ENCODE data around the gene MYCBP.
"Not testable (repeated sequence)": the region's sequence is repeated elsewhere in the genome, so short reads cannot be mapped to it uniquely, and the experiment has no call there.

The MYCBP gene

GRCh38 chr1:38873027-38873969, at the start of gene MYCBP:
TSS of gene MYCBP (minus strand) at chr1:38873348. CDS start at chr1:38873305, 43 bp downstream.
- peak within 1 kb of the TSS; percentile 78 for H3K4me3 ChIP-seq (ENCODE audit: low read depth, low read length)
- DNase-seq (ENCODE audit: low read depth) = peak; percentile 87

GRCh38 chr1:38919130-38919529, 46.0 kb upstream of the MYCBP start:
- H3K4me3 ChIP-seq (ENCODE audit: low read depth, low read length) = no peak overlapping the region
- DNase-seq (ENCODE audit: low read depth) = no peak

- DNase-seq (ENCODE audit: low read depth) = no peak
- H3K4me3 ChIP-seq (ENCODE audit: low read depth, low read length) = no peak overlapping the region
Observed at GRCh38 chr1:38918568-38918967, 45.4 kb upstream of the MYCBP start.

GRCh38 chr1:38917772-38918171, 44.6 kb upstream of the MYCBP start:
- no peak overlapping the region for H3K4me3 ChIP-seq (ENCODE audit: low read depth, low read length)
- DNase-seq (ENCODE audit: low read depth) = no peak

GRCh38 chr1:38917337-38917736, 44.2 kb upstream of the MYCBP start:
- DNase-seq (ENCODE audit: low read depth) = no peak
- H3K4me3 ChIP-seq (ENCODE audit: low read depth, low read length) = no peak overlapping the region

- DNase-seq (ENCODE audit: low read depth) = no peak
Observed at GRCh38 chr1:38915352-38915948, 42.3 kb upstream of the MYCBP start.

GRCh38 chr1:38914908-38915307, 41.8 kb upstream of the MYCBP start:
- DNase-seq (ENCODE audit: low read depth); H3K4me3 ChIP-seq (ENCODE audit: low read depth, low read length): not testable (repeated sequence)

More at GRCh38 chr1:38915352-38915948, 42.3 kb upstream of the MYCBP start:
- H3K4me3 ChIP-seq (ENCODE audit: low read depth, low read length) = no peak overlapping the region

- no peak overlapping the region for H3K4me3 ChIP-seq (ENCODE audit: low read depth, low read length)
- no peak for DNase-seq (ENCODE audit: low read depth)
Observed at GRCh38 chr1:38908821-38909220, 35.7 kb upstream of the MYCBP start.

GRCh38 chr1:38905985-38906384, 32.8 kb upstream of the MYCBP start:
- DNase-seq (ENCODE audit: low read depth) = no peak
- H3K4me3 ChIP-seq (ENCODE audit: low read depth, low read length) = no peak overlapping the region

GRCh38 chr1:38899560-38899959, 26.4 kb upstream of the MYCBP start:
- DNase-seq (ENCODE audit: low read depth) = no peak
- no peak overlapping the region for H3K4me3 ChIP-seq (ENCODE audit: low read depth, low read length)

- no peak for DNase-seq (ENCODE audit: low read depth)
- H3K4me3 ChIP-seq (ENCODE audit: low read depth, low read length) = no peak overlapping the region
Observed at GRCh38 chr1:38898653-38899230, 25.6 kb upstream of the MYCBP start.

- no peak overlapping the region for H3K4me3 ChIP-seq (ENCODE audit: low read depth, low read length)
- no peak for DNase-seq (ENCODE audit: low read depth)
Observed at GRCh38 chr1:38896169-38896568, 23.0 kb upstream of the MYCBP start.

GRCh38 chr1:38892976-38893375, 19.8 kb upstream of the MYCBP start:
- DNase-seq (ENCODE audit: low read depth) = no peak
- H3K4me3 ChIP-seq (ENCODE audit: low read depth, low read length) = no peak overlapping the region

GRCh38 chr1:38891753-38892152, 18.6 kb upstream of the MYCBP start:
- no peak for DNase-seq (ENCODE audit: low read depth)

GRCh38 chr1:38889589-38889988, 16.4 kb upstream of the MYCBP start:
- H3K4me3 ChIP-seq (ENCODE audit: low read depth, low read length) = no peak overlapping the region
- DNase-seq (ENCODE audit: low read depth) = no peak

More at GRCh38 chr1:38891753-38892152, 18.6 kb upstream of the MYCBP start:
- H3K4me3 ChIP-seq (ENCODE audit: low read depth, low read length) = no peak overlapping the region

GRCh38 chr1:38888423-38889333, 15.5 kb upstream of the MYCBP start:
- no peak overlapping the region for H3K4me3 ChIP-seq (ENCODE audit: low read depth, low read length)
- no peak for DNase-seq (ENCODE audit: low read depth)

GRCh38 chr1:38885092-38885491, 11.9 kb upstream of the MYCBP start:
- H3K4me3 ChIP-seq (ENCODE audit: low read depth, low read length) = no peak overlapping the region
- no peak for DNase-seq (ENCODE audit: low read depth)

- no peak for DNase-seq (ENCODE audit: low read depth)
- no peak within 1 kb of the TSS for H3K4me3 ChIP-seq (ENCODE audit: low read depth, low read length)
Observed at GRCh38 chr1:38881487-38881886, 8.3 kb upstream of the MYCBP start, which contains the start of gene GJA9. TSS of gene GJA9 (minus strand) at chr1:38881587. CDS start at chr1:38876098, 5,489 bp downstream.

- H3K4me3 ChIP-seq (ENCODE audit: low read depth, low read length) = no peak overlapping the region
- DNase-seq (ENCODE audit: low read depth) = no peak
Observed at GRCh38 chr1:38875811-38876210, 2.7 kb upstream of the MYCBP start.

Data from skeletal muscle cell (primary cell).